ENCODE measurements around the gene NCKAP1.

- TF ChIP-seq, protein P1, sequence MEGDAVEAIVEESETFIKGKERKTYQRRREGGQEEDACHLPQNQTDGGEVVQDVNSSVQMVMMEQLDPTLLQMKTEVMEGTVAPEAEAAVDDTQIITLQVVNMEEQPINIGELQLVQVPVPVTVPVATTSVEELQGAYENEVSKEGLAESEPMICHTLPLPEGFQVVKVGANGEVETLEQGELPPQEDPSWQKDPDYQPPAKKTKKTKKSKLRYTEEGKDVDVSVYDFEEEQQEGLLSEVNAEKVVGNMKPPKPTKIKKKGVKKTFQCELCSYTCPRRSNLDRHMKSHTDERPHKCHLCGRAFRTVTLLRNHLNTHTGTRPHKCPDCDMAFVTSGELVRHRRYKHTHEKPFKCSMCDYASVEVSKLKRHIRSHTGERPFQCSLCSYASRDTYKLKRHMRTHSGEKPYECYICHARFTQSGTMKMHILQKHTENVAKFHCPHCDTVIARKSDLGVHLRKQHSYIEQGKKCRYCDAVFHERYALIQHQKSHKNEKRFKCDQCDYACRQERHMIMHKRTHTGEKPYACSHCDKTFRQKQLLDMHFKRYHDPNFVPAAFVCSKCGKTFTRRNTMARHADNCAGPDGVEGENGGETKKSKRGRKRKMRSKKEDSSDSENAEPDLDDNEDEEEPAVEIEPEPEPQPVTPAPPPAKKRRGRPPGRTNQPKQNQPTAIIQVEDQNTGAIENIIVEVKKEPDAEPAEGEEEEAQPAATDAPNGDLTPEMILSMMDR (IDR thresholded peaks at IDR 0.05; ENCODE audit: low read depth, low read length): no peak
- TF ChIP-seq POLR2A (IDR thresholded peaks at IDR 0.05; ENCODE audit: extremely low read depth, insufficient read length) (no peak), MAX (IDR thresholded peaks at IDR 0.05; ENCODE audit: low read depth, low read length) (no peak)
Observed at GRCh38 chr2:182917924-182918323, 120.3 kb downstream of the NCKAP1 start.
